MV-4-11 (cell line): ENCODE results near the gene AGXT.

ENCODE experiments used
- DNase-seq: peaks from one replicate; lab custom pipeline; 2025; lab: John Stamatoyannopoulos, UW

Gene AGXT

GRCh38 chr2:240869956-240870875 lies 1.6 kb downstream of the AGXT start:
- DNase-seq, result no peak

- no peak for DNase-seq
These were observed 2.7 kb downstream of the AGXT start for GRCh38 chr2:240871071-240871958.

- DNase-seq, result no peak
These were observed 3.9 kb downstream of the AGXT start for GRCh38 chr2:240872317-240873097.

GRCh38 chr2:240873098-240873788 lies 4.6 kb downstream of the AGXT start:
- no peak for DNase-seq

- no peak for DNase-seq
These were observed 5.4 kb downstream of the AGXT start for GRCh38 chr2:240873805-240874714.

GRCh38 chr2:240874715-240875227 lies 6.1 kb downstream of the AGXT start:
- no peak for DNase-seq

GRCh38 chr2:240875228-240876034 lies 6.8 kb downstream of the AGXT start:
- DNase-seq, result no peak

GRCh38 chr2:240876035-240876474 lies 7.4 kb downstream of the AGXT start:
- no peak for DNase-seq

GRCh38 chr2:240876475-240877251 lies 8.0 kb downstream of the AGXT start:
- no peak for DNase-seq

GRCh38 chr2:240877460-240878340 lies 9.1 kb downstream of the AGXT start:
- DNase-seq, result no peak

- no peak for DNase-seq
These were observed 9.8 kb downstream of the AGXT start for GRCh38 chr2:240878341-240878936.

- DNase-seq, result no peak
These were observed 10.5 kb downstream of the AGXT start for GRCh38 chr2:240879105-240879504.

GRCh38 chr2:240881913-240882312 lies 13.3 kb downstream of the AGXT start:
- no peak for DNase-seq

- DNase-seq, result no peak
These were observed 15.6 kb downstream of the AGXT start for GRCh38 chr2:240884221-240884620.

GRCh38 chr2:240884745-240885144 lies 16.1 kb downstream of the AGXT start:
- DNase-seq, result no peak

- no peak for DNase-seq
These were observed 16.9 kb downstream of the AGXT start for GRCh38 chr2:240885566-240885965.

GRCh38 chr2:240886023-240886565 lies 17.5 kb downstream of the AGXT start:
- peak; percentile 81 for DNase-seq
